ES-I3 (cell line): ENCODE results near the gene ZFAND3.

Source experiments
- H3K36me3 ChIP-seq: 2 replicates; pipeline ENCODE4 v1.6.1; 2013; ENCODE audit warnings: mild to moderate bottlenecking, low read length, control low read depth, moderate library complexity; ENCODE audit not compliant: insufficient read depth
- H3K4me1 ChIP-seq: 2 replicates; pipeline ENCODE4 v1.6.1; 2013; ENCODE audit warnings: mild to moderate bottlenecking, control low read depth, low read length; ENCODE audit not compliant: insufficient read depth
- H3K9ac ChIP-seq: 2 replicates; pipeline ENCODE4 v1.6.1; 2013; ENCODE audit warnings: low read depth, mild to moderate bottlenecking, low read length, moderate library complexity
- H3K9me3 ChIP-seq: 2 replicates; pipeline ENCODE4 v1.6.1; 2013; ENCODE audit warnings: mild to moderate bottlenecking, low read length, moderate library complexity; ENCODE audit not compliant: control insufficient read depth, insufficient read depth

The ZFAND3 gene

GRCh38 chr6:38168699-38169098 is 349.2 kb downstream of the ZFAND3 start:
- no peak overlapping the region for H3K9ac ChIP-seq
- no peaks in the 10 kb centered on the region for H3K36me3 ChIP-seq
- no peaks in the 10 kb centered on the region for H3K9me3 ChIP-seq
- H3K4me1 ChIP-seq = no peaks in the 10 kb centered on the region; the same call in 1 of the 2 replicates

DNA sequence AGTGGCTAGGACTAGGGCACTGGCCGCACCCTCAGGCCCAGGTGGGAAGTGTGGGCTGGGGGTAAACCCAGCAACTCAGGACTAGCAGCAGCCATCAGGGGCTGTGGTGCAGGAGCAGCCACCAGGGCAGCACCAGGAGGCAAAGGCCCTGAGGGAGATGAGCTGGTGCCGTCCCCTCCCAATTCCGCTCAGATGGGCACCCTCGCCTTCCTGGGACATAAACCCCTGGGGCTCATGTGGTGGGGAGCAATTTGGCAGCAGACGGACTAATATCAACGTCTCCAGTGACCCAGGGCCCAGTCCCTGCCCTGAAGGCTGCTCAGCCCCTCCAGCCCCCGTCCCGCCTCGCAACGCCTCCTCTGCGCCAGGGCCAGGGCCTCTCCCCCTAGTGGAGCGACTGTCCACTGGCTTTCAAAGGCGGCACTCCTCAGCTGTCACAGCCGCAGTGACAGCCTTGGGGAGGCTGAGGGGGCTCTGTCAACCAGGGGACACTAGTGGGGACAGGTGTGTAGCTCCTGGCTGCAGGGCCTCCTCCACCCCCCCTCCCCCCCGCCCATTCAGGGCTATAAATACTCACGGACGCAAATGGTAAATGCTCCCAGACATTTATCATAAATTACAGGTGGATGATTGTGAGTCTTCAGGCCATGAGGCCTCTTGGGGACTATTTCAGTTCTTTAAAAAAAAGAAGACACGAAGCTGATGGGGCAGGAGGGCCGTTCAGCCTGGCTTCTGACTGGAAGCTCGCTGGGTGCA is 349.9 kb downstream of the ZFAND3 start:
- Histone ChIP-seq H3K9ac (no peak overlapping the region), H3K9me3 (no peaks in the 10 kb centered on the region), H3K4me1 (no peaks in the 10 kb centered on the region; the same call in 1 of the 2 replicates)

DNA sequence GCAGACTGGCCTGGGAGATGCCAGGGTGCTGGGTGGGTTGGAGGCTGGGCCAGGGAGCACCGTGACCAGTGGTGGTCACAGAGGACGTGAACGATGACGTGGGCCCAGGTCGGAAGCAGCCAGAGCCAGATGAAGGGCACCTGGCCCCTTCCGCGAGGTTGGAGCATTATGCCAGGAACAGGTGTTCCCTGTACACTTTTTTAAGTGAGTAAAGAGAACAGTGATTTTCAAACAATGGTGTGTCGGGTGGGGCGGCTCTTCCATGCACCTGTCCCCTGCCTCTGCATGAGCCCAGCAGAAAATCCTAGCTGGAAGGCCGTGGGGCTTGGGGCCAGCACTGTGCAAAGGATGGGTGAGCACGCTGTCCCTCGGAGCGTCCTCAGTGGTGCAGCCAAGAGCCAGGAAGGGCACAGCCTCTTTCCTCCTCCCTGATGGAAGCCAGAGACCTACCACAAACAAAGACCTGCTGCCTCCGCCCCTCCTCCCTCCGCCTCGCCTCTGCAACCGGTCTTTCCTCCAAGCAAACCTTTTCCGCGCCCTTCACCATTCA is 350.5 kb downstream of the ZFAND3 start:
- H3K9ac ChIP-seq = no peak overlapping the region
- no peaks in the 10 kb centered on the region; the same call in 1 of the 2 replicates for H3K4me1 ChIP-seq
- H3K9me3 ChIP-seq = no peaks in the 10 kb centered on the region
- no peaks in the 10 kb centered on the region for H3K36me3 ChIP-seq

More for the DNA sequence above, 349.9 kb downstream of the ZFAND3 start:
- H3K36me3 ChIP-seq = no peaks in the 10 kb centered on the region

- H3K9ac ChIP-seq = no peak overlapping the region
- H3K4me1 ChIP-seq = no peaks in the 10 kb centered on the region; the same call in 1 of the 2 replicates
- no peaks in the 10 kb centered on the region for H3K36me3 ChIP-seq
- no peaks in the 10 kb centered on the region for H3K9me3 ChIP-seq
Observed at GRCh38 chr6:38170666-38171355, 351.3 kb downstream of the ZFAND3 start.

GRCh38 chr6:38171997-38172738 is 352.6 kb downstream of the ZFAND3 start:
- Histone ChIP-seq H3K9ac (no peak overlapping the region), H3K36me3 (no peaks in the 10 kb centered on the region), H3K9me3 (no peaks in the 10 kb centered on the region), H3K4me1 (no peaks in the 10 kb centered on the region; the same call in 1 of the 2 replicates)

DNA sequence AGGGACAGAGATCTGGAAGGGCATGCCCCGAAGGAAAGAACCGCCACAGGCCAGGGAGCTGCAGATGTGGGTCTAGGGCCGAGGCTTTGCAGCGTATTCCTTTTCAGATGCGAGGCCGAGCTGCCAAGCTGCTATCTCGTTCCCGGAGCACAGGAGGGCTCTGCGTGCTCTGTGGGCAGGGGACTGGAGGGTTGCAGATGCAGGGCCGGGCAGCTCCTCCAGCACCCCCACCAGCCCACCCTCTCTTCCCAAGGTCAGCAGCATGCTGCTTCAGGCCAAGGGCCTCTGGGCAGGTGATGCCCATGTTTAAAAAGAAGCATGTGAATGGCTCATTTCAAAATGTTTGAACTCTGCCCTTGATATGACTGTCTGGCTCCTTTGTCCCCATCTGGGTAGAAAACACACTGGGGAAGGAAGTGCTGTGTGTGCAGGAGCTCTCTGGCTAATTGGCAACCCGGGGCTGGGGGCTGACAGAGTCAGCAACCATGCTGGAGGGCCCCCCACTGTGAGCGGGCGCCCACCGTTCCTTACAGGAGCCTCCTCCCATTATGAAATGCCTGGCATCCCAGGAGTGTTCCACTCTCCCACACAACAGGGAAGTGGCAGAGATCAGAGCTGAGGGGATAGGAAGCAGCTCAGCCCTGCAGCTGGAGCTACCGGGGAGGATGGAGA is 353.3 kb downstream of the ZFAND3 start:
- Histone ChIP-seq H3K9ac (no peak overlapping the region), H3K9me3 (no peaks in the 10 kb centered on the region), H3K36me3 (no peaks in the 10 kb centered on the region), H3K4me1 (no peaks in the 10 kb centered on the region; the same call in 1 of the 2 replicates)

DNA sequence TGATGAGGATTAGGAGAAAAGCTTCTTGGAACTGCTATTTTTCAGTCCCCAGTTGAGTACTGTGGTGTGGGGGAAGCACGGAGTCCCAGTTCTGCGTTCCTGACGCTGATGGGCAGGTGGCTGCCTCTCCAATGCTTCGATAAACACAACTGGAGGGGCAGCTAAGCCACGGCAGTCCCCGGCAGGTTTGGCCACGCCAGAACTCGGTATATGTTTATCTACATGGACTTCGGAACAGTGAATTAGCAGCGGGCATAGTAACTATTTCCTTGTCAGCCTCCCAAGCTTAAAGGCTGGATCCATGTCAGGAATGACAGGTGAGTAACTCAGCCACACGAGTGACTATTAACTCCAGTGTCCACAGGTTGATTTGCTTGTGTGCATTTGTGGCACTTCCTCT is 354.4 kb downstream of the ZFAND3 start:
- Histone ChIP-seq H3K36me3 (no peaks in the 10 kb centered on the region), H3K9ac (no peak overlapping the region), H3K4me1 (no peaks in the 10 kb centered on the region; the same call in 1 of the 2 replicates), H3K9me3 (no peaks in the 10 kb centered on the region)

GRCh38 chr6:38174315-38174714 is 354.8 kb downstream of the ZFAND3 start:
- no peaks in the 10 kb centered on the region for H3K9me3 ChIP-seq
- no peaks in the 10 kb centered on the region; the same call in 1 of the 2 replicates for H3K4me1 ChIP-seq
- H3K9ac ChIP-seq = no peak overlapping the region
- no peaks in the 10 kb centered on the region for H3K36me3 ChIP-seq

DNA sequence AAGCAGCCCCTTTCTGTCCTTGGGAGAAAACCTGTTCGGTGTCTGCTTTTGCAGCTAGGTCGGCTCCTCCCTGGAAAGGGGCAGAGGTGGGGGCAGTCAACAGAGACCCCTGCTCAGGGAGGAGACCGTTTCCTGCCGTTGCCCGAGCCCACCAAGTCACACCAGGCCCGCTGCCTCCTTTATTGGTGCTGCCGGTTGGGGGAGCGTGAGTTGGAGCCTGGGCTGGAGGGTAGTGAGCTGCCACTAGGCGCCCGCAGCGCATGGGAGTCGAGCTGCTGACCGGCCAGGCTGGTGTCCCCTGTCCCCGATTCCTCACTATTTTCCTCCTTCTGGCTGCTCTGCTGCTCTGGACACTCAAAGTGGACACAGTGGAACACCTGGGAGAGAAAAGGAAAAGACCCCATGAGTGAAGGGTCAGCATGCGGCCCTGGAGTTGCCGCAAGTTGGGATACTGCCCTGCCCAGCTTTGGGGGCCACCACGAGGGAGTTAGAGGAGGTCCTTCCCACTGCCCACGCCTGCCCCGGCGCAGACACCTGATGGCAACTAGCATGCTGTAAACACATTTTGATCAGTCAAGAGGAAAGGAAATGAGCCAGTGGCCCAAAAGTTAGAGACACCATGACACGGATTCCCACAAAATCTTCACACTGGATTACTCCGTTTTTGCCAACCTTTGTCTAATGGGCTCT is 355.4 kb downstream of the ZFAND3 start:
- H3K9ac ChIP-seq = no peak overlapping the region
- no peaks in the 10 kb centered on the region; the same call in 1 of the 2 replicates for H3K4me1 ChIP-seq
- H3K9me3 ChIP-seq = no peaks in the 10 kb centered on the region
- H3K36me3 ChIP-seq = no peaks in the 10 kb centered on the region

GRCh38 chr6:38175786-38176185 is 356.3 kb downstream of the ZFAND3 start:
- H3K9ac ChIP-seq = no peak overlapping the region
- H3K9me3 ChIP-seq = no peaks in the 10 kb centered on the region
- H3K36me3 ChIP-seq = no peaks in the 10 kb centered on the region
- no peaks in the 10 kb centered on the region for H3K4me1 ChIP-seq

DNA sequence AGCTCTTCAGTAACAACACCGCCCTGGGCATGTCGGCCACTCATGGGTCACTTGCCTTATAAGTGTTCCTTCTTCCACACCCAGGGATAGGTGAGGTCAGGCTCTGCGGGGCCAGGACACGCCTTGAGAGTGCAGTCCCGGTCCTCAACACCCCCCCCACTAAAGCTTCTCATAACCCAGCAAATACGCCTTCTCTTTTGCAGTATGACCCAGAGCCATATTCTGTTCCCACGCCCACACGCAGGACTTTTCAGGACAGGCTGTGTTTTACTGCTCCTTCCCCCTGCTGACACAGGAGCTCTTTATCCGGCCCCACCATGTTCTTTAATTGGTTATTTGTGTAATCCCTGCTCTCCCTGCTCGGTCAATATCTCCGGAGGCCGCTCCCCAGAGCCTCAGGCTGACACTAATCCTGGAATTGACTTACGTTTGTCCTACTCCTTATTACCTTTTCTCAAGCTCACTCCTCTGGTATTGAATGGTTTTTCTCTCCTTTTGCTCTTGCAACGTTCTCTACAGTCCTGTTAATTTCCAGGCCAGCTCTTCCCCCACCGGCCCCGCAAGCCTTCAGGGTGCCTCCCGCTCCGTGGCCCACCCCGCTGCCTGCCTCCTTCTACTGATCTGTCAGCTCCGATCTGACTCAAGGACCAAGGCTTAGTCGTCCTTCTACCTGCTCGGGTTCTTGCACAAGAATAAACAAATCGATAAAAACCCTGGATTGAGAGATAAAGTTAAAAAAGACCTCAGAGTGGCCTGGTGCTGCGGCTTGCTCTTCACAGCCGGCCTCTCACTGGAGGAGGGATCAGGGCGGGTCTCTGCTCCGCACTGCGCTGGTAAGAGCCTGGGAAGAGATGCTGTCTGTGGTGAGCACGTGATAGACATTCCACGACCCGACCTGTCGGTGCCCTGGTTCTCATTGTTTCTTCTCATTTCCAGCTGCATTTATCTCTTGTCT is 357.5 kb downstream of the ZFAND3 start:
- Histone ChIP-seq H3K9ac (no peak overlapping the region), H3K9me3 (no peaks in the 10 kb centered on the region), H3K36me3 (no peaks in the 10 kb centered on the region), H3K4me1 (no peaks in the 10 kb centered on the region)

GRCh38 chr6:38177882-38178583 is 358.5 kb downstream of the ZFAND3 start:
- Histone ChIP-seq H3K36me3 (no peaks in the 10 kb centered on the region), H3K9me3 (no peaks in the 10 kb centered on the region), H3K9ac (no peak overlapping the region), H3K4me1 (no peaks in the 10 kb centered on the region)
